PC-9 (cell line): ENCODE measurements around the gene RBM45. TPM values are rescaled to one million over a fixed set of nuclear protein-coding genes. Genes with fewer than 3 reads are reported as not detected.

ENCODE experiments used
- BruUV-seq: library from RNA; stranded (reverse); fragments of 400-500 nt; replicated peaks from 2 replicates; lab custom pipeline; 2021; lab: Mats Ljungman, UMichigan
- CTCF ChIA-PET: fragments of 300-600 bp; sonication (Branson Sonifier 250); formaldehyde crosslinking; loops from one replicate; lab custom pipeline; 2022; ENCODE audit warnings: antibody characterized with exemption; lab: Charles Lee
- POLR2A ChIA-PET: fragments of 300-600 bp; sonication (Branson Sonifier 250); formaldehyde crosslinking; loops from one replicate; lab custom pipeline; 2022; ENCODE audit warnings: antibody characterized with exemption; ENCODE audit not compliant: unreplicated experiment; lab: Charles Lee
- DNase-seq, 2 experiments: peaks; one replicate each; pipeline versions ENCODE4 v3.0.0 to v3.0.0-alpha.2; 2015 to 2022; ENCODE audit warnings: mixed read lengths in 1 of 2
- H2AFZ ChIP-seq: fragments of 200-600 bp; sonication (generic); 2 replicates; pipeline ENCODE4 v1.8.1; 2017; ENCODE audit warnings: antibody characterized with exemption
- H3F3A ChIP-seq: fragments of 200-600 bp; sonication (generic); 2 replicates; pipeline ENCODE4 v1.8.1; 2017; ENCODE audit warnings: antibody characterized with exemption, mild to moderate bottlenecking, low read depth; ENCODE audit not compliant: insufficient read depth
- H3K27ac ChIP-seq: fragments of 200-600 bp; sonication (generic); 2 replicates; pipeline ENCODE4 v1.6.1; 2016; ENCODE audit warnings: mixed run types
- H3K27me3 ChIP-seq: fragments of 200-600 bp; sonication (generic); 2 replicates; pipeline ENCODE4 v1.6.1; 2016; ENCODE audit warnings: low read depth, mixed run types; ENCODE audit not compliant: insufficient read depth
- H3K36me3 ChIP-seq: fragments of 200-600 bp; sonication (generic); 2 replicates; pipeline ENCODE4 v1.6.1; 2016; ENCODE audit warnings: low read depth, mixed run types
- H3K4me1 ChIP-seq: fragments of 200-600 bp; sonication (generic); replicated peaks from 2 replicates; pipeline ENCODE4 v1.6.1; 2016; ENCODE audit warnings: mixed run types; ENCODE audit not compliant: insufficient read depth
- H3K4me2 ChIP-seq: fragments of 200-600 bp; sonication (generic); 2 replicates; pipeline ENCODE4 v1.6.1; 2017; ENCODE audit warnings: mixed run types
- H3K4me3 ChIP-seq: fragments of 200-600 bp; sonication (generic); 2 replicates; pipeline ENCODE4 v1.6.1; 2016; ENCODE audit warnings: mixed run types
- H3K79me2 ChIP-seq: fragments of 200-600 bp; sonication (generic); 2 replicates; pipeline ENCODE4 v1.6.1; 2017; ENCODE audit warnings: low read depth, mixed run types
- H3K9me2 ChIP-seq: fragments of 200-600 bp; sonication (generic); 2 replicates; pipeline ENCODE4 v1.8.1; 2017; ENCODE audit warnings: mild to moderate bottlenecking; ENCODE audit not compliant: insufficient read depth
- H3K9me3 ChIP-seq: fragments of 200-600 bp; sonication (generic); 2 replicates; pipeline ENCODE4 v1.8.1; 2016; ENCODE audit warnings: low read depth; ENCODE audit not compliant: insufficient read depth
- H4K20me1 ChIP-seq: fragments of 200-600 bp; sonication (generic); 2 replicates; pipeline ENCODE4 v1.8.1; 2017; ENCODE audit not compliant: insufficient read depth
- EZH2 ChIP-seq: fragments of 200-600 bp; sonication (generic); IDR thresholded peaks from 2 replicates; pipeline ENCODE4 v1.8.0; 2017; ENCODE audit warnings: antibody characterized with exemption, low read depth
- intact Hi-C: fragments of 100-400 bp; cut with micrococcal nuclease; formaldehyde crosslinking; loops from one replicate; pipeline ENCODE4 v1.10.0; 2022; ENCODE audit not compliant: unreplicated experiment
- total RNA-seq: library from RNA; stranded (reverse); gene quantifications from 2 replicates; pipeline ENCODE4 v1.2.3, GENCODE V29; 2021
- TF ChIP-seq, protein P1 (sequence below): fragments of 200-600 bp; sonication (generic); conservative IDR thresholded peaks from 2 replicates; pipeline ENCODE4 v1.6.1; 2017; ENCODE audit warnings: mixed run types, antibody characterized with exemption, mild to moderate bottlenecking, moderate library complexity

Gene RBM45
- total RNA-seq, 1 experiment from 2014 or later, result 12.6 TPM

DNA sequence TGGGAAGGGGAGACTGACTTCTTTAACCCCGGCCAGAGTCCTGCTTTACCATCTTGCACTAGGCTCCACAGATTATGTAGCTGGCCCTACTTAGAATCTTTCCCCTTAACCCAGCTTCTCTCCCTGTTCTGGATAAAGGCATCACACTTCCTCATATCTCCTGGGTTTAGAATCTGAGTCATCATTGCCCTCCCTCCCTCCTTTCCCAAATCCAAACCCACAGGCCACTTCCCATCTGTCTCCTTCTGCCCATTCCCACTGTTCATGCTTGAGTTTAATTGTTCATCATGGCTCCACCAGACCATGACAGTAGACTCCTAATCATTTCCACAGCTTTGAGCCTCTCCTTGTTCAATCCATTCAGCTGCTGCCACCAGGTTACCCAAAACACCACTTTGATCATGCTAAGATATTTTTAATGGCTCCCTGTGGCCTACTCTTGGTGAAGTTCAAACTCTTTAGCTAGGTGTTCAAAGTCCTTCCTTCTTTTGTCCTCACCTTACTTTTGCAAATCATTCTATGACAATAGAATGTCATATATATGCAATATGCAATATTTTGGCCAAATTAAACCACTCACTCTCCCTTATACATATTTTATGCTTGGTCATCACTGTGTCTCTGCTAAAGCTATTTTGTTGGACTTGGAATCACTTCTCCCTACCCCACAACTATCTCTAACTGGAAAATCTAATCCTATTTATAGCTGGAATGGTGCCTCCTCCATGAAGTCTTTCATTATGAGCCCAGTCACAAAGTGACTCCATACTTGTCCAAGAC is 45.2 kb upstream of the RBM45 start:
- no peak overlapping the region for H3K4me2 ChIP-seq
- no peak for DNase-seq
- no peaks in the 10 kb centered on the region for H4K20me1 ChIP-seq
- H2AFZ ChIP-seq, result no peak overlapping the region
- no peaks in the 10 kb centered on the region for H3K36me3 ChIP-seq
- no peaks in the 10 kb centered on the region for H3F3A ChIP-seq
- H3K27me3 ChIP-seq, result no peaks in the 10 kb centered on the region
- ChIA-PET CTCF (no interaction called here), POLR2A (no interaction called here)
- H3K9me2 ChIP-seq, result no peaks in the 10 kb centered on the region
- H3K27ac ChIP-seq, result no peak overlapping the region
- no TSS peak for BruUV-seq
- H3K4me3 ChIP-seq, result no peak overlapping the region
- intact Hi-C loops, result loop anchor here (10.0 kb wide), 1 partner anchor 292 kb away; no protein-coding TSS in a partner anchor
- H3K9me3 ChIP-seq, result no peaks in the 10 kb centered on the region
- no peaks in the 10 kb centered on the region for H3K79me2 ChIP-seq
- H3K4me1 ChIP-seq, result 0 out of 2 replicates have a peak, but pooled peaks cover 2% of the 10 kb centered on the region
- TF ChIP-seq, protein P1, sequence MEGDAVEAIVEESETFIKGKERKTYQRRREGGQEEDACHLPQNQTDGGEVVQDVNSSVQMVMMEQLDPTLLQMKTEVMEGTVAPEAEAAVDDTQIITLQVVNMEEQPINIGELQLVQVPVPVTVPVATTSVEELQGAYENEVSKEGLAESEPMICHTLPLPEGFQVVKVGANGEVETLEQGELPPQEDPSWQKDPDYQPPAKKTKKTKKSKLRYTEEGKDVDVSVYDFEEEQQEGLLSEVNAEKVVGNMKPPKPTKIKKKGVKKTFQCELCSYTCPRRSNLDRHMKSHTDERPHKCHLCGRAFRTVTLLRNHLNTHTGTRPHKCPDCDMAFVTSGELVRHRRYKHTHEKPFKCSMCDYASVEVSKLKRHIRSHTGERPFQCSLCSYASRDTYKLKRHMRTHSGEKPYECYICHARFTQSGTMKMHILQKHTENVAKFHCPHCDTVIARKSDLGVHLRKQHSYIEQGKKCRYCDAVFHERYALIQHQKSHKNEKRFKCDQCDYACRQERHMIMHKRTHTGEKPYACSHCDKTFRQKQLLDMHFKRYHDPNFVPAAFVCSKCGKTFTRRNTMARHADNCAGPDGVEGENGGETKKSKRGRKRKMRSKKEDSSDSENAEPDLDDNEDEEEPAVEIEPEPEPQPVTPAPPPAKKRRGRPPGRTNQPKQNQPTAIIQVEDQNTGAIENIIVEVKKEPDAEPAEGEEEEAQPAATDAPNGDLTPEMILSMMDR, result no peak

DNA sequence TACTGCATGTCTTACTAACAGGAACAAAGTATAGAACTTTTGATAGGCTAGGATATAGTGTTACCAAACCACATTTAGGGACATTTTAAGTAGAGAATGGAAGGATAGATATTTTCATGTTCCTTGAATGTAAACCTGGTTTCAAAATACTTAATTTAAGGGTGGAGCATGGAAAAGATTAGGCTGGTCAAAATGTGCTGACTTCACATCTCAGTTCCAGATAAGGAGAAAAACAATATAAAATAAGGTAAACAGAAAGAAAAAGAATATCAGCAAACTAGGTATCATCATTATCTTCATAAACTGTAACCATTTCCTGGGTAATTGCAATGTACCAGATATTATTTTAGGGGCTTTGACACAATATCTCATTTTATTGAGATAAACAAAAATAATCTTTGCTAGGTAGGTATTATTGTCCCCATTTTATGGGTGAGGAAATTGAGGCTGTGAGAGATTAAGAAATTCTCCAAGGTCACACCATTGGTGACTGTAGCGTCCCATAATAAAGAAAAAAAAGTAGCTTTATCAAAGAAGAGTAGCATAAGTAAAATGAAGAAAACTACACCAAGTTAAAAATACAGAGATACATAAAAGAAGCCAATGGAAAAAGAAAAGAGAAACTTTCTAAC is 43.3 kb upstream of the RBM45 start:
- no peak for DNase-seq
- H3F3A ChIP-seq, result no peaks in the 10 kb centered on the region
- no peaks in the 10 kb centered on the region for H4K20me1 ChIP-seq
- POLR2A ChIA-PET, result no interaction called here
- no peaks in the 10 kb centered on the region for H3K9me2 ChIP-seq
- no peaks in the 10 kb centered on the region for H3K27me3 ChIP-seq
- intact Hi-C loops, result loop anchor here (10.0 kb wide), 1 partner anchor 294 kb away; no protein-coding TSS in a partner anchor
- no peak for TF ChIP-seq EZH2
- TF ChIP-seq, protein P1, result no peak
- no peaks in the 10 kb centered on the region for H3K9me3 ChIP-seq
- H3K79me2 ChIP-seq, result no peaks in the 10 kb centered on the region
- H3K4me1 ChIP-seq, result 0 out of 2 replicates have a peak, but pooled peaks cover 13% of the 10 kb centered on the region
- no peak overlapping the region for H3K4me2 ChIP-seq
- no peak overlapping the region for H3K27ac ChIP-seq
- BruUV-seq, result no TSS peak
- CTCF ChIA-PET, result interaction anchor here (0.6 kb wide), 2 partner anchors 127 to 373 kb away, joined by 3 to 6 read pairs; no protein-coding TSS in a partner anchor
- no peak overlapping the region for H3K4me3 ChIP-seq
- no peak overlapping the region for H2AFZ ChIP-seq
- H3K36me3 ChIP-seq, result no peaks in the 10 kb centered on the region

DNA sequence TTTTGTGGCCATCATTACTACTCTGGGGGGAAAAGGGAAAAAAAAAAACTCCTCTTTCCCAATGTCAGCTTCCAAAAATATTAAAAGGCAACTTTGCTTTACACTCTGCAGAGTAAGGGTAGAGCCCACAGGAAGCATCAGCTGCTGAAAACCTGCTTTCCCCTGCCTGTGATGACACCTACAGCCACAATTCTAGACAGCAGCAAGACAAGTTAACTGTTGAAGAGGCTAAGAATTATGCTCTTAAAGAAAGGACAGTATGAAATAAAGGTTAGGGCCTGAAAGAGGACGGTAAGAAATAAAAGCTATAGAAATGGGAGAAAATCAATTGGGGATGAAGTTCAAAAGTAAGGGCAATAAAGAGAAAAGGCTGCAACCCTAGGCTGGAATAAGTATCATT is 42.7 kb upstream of the RBM45 start:
- POLR2A ChIA-PET, result no interaction called here
- Histone ChIP-seq H4K20me1 (no peaks in the 10 kb centered on the region), H3K4me2 (no peak overlapping the region), H3K9me3 (no peaks in the 10 kb centered on the region), H3F3A (no peaks in the 10 kb centered on the region), H3K4me1 (peaks cover 19% of the 10 kb centered on the region), H2AFZ (no peak overlapping the region), H3K27ac (no peak overlapping the region), H3K36me3 (no peaks in the 10 kb centered on the region), H3K27me3 (no peaks in the 10 kb centered on the region), H3K9me2 (no peaks in the 10 kb centered on the region), H3K79me2 (no peaks in the 10 kb centered on the region), H3K4me3 (no peak overlapping the region)
- intact Hi-C loops, result loop anchor here (10.0 kb wide), 1 partner anchor 295 kb away; no protein-coding TSS in a partner anchor
- BruUV-seq, result no TSS peak
- TF ChIP-seq, protein P1, result no peak
- no peak for TF ChIP-seq EZH2
- CTCF ChIA-PET, result interaction anchor here (0.6 to 0.7 kb wide), 3 partner anchors 28 to 372 kb away, joined by 3 to 6 read pairs (median 3); no protein-coding TSS in a partner anchor
- no peak for DNase-seq
